Type B pancreatic cell (in vitro differentiated cells): ENCODE measurements around the gene VSTM2B. TPM values are rescaled to one million over a fixed set of nuclear protein-coding genes. Genes with fewer than 3 reads are reported as not detected.

Experiments
- DNase-seq: peaks from one replicate; pipeline ENCODE4 v3.0.0; 2021; ENCODE audit warnings: mixed read lengths; ENCODE audit not compliant: unreplicated experiment; ENCODE audit errors: extremely low spot score
- H3K27ac Mint-ChIP-seq: 2 replicates; pipeline ENCODE4 v1.8.0; 2021; ENCODE audit warnings: mild to moderate bottlenecking, mixed read lengths
- H3K27me3 Mint-ChIP-seq: 2 replicates; pipeline ENCODE4 v1.8.0; 2021; ENCODE audit warnings: mixed read lengths
- H3K36me3 Mint-ChIP-seq: 2 replicates; pipeline ENCODE4 v1.8.0; 2021; ENCODE audit warnings: mixed read lengths
- H3K4me1 Mint-ChIP-seq: one replicate; pipeline ENCODE4 v1.8.0; 2021; ENCODE audit warnings: mixed read lengths; ENCODE audit not compliant: unreplicated experiment
- H3K4me3 Mint-ChIP-seq: 2 replicates; pipeline ENCODE4 v1.8.0; 2021; ENCODE audit warnings: mild to moderate bottlenecking, mixed read lengths
- H3K9me3 Mint-ChIP-seq: 2 replicates; pipeline ENCODE4 v1.8.0; 2021; ENCODE audit warnings: mixed read lengths
- CTCF ChIP-seq: fragments of 200-600 bp; sonication (generic); conservative IDR thresholded peaks from 2 replicates; pipeline ENCODE4 v1.5.0; 2021; ENCODE audit warnings: antibody characterized with exemption, mild to moderate bottlenecking
- total RNA-seq: library from RNA; stranded (reverse); gene quantifications from 2 replicates; pipeline ENCODE4 v1.2.1, GENCODE V29; 2021; ENCODE audit warnings: low replicate concordance

VSTM2B gene
- total RNA-seq, 1 donor from 2014 or later, result 0.68 TPM

- no peak for TF ChIP-seq CTCF
- Mint-ChIP-seq H3K27ac (no peak overlapping the region), H3K9me3 (no peaks in the 10 kb centered on the region), H3K4me3 (peak overlapping the region; percentile 81), H3K36me3 (no peaks in the 10 kb centered on the region), H3K4me1 (no peaks in the 10 kb centered on the region), H3K27me3 (peaks cover 68% of the 10 kb centered on the region)
- DNase-seq, result no peak
These were observed 4.1 kb downstream of the VSTM2B start for GRCh38 chr19:29529646-29530539.

GRCh38 chr19:29530540-29531457 lies 5.0 kb downstream of the VSTM2B start:
- H3K4me3 Mint-ChIP-seq, result no peak overlapping the region
- no peaks in the 10 kb centered on the region for H3K4me1 Mint-ChIP-seq
- peaks cover 70% of the 10 kb centered on the region for H3K27me3 Mint-ChIP-seq
- no peaks in the 10 kb centered on the region for H3K36me3 Mint-ChIP-seq
- H3K9me3 Mint-ChIP-seq, result no peaks in the 10 kb centered on the region
- H3K27ac Mint-ChIP-seq, result no peak overlapping the region
- DNase-seq, result no peak
- TF ChIP-seq CTCF, result no peak

GRCh38 chr19:29531458-29532025 lies 5.7 kb downstream of the VSTM2B start:
- Mint-ChIP-seq H3K27ac (no peak overlapping the region), H3K4me3 (no peak overlapping the region), H3K4me1 (no peaks in the 10 kb centered on the region), H3K9me3 (no peaks in the 10 kb centered on the region), H3K27me3 (peaks cover 73% of the 10 kb centered on the region), H3K36me3 (no peaks in the 10 kb centered on the region)
- no peak for DNase-seq
- no peak for TF ChIP-seq CTCF

- no peak for TF ChIP-seq CTCF
- Mint-ChIP-seq H3K4me1 (no peaks in the 10 kb centered on the region), H3K9me3 (no peaks in the 10 kb centered on the region), H3K27ac (no peak overlapping the region), H3K36me3 (no peaks in the 10 kb centered on the region), H3K4me3 (no peak overlapping the region), H3K27me3 (peaks cover 73% of the 10 kb centered on the region)
- no peak for DNase-seq
These were observed 6.3 kb downstream of the VSTM2B start for GRCh38 chr19:29532097-29532496.

- DNase-seq, result no peak
- Mint-ChIP-seq H3K4me3 (no peak overlapping the region), H3K27ac (no peak overlapping the region), H3K9me3 (no peaks in the 10 kb centered on the region), H3K27me3 (peaks cover 71% of the 10 kb centered on the region), H3K36me3 (no peaks in the 10 kb centered on the region), H3K4me1 (no peaks in the 10 kb centered on the region)
- TF ChIP-seq CTCF, result no peak
These were observed 7.2 kb downstream of the VSTM2B start for GRCh38 chr19:29532956-29533355.
